Lower leg skin (tissue), 3 donors: ENCODE measurements around the gene SLBP.

Source experiments
- POLR2A ChIP-seq, 2 donors: fragments of 450-650 bp; IDR thresholded peaks; one replicate each; pipeline ENCODE4 v1.6.1; 2016 to 2017; ENCODE audit warnings: antibody characterized with exemption in 2 of 2, mild to moderate bottlenecking in 1 of 2, moderate library complexity in 1 of 2
- TF ChIP-seq, protein P1 (sequence below), 3 donors: fragments of 450-650 bp; IDR thresholded peaks; one replicate each; pipeline ENCODE4 v1.5.1; 2016; ENCODE audit warnings: antibody characterized with exemption in 3 of 3, mild to moderate bottlenecking in 3 of 3, moderate library complexity in 2 of 3

DNA sequence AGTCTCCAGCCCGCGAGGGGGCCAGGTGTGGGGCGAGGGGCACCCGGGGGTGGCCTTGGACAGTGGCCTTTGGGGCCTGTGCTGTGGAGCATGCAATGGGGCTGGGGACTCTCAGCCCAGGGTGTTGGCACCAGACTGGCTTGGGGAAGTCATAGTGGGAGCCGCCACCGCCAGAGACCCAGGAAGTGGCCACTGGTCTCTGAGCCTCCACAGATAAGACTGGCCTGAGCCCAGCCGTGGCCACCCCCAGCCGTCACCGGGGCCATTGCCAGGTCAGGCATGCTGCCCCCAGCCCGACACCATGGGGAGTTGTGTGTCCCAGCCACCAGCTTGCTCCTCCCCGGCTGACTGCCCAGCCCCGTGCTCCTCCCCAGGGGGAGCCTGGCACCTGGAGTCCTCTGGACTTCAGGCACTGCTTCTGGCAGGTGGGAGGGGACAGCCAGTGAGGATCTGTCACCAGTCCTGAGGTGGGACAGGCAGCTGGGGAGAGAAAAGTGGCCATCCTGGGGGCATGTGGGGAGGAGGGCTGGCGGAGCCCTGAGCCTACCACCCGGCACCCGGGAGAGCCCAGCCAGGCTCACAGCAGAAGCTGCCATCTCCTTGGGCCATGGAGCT is 41.7 kb upstream of the SLBP start:
- no peak for TF ChIP-seq POLR2A (IDR thresholded peaks at IDR 0.05)
- TF ChIP-seq, protein P1, sequence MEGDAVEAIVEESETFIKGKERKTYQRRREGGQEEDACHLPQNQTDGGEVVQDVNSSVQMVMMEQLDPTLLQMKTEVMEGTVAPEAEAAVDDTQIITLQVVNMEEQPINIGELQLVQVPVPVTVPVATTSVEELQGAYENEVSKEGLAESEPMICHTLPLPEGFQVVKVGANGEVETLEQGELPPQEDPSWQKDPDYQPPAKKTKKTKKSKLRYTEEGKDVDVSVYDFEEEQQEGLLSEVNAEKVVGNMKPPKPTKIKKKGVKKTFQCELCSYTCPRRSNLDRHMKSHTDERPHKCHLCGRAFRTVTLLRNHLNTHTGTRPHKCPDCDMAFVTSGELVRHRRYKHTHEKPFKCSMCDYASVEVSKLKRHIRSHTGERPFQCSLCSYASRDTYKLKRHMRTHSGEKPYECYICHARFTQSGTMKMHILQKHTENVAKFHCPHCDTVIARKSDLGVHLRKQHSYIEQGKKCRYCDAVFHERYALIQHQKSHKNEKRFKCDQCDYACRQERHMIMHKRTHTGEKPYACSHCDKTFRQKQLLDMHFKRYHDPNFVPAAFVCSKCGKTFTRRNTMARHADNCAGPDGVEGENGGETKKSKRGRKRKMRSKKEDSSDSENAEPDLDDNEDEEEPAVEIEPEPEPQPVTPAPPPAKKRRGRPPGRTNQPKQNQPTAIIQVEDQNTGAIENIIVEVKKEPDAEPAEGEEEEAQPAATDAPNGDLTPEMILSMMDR (IDR thresholded peaks at IDR 0.05) = no peak
